OCI-LY1 (cell line): ENCODE results near the gene ACMSD.

Experiments used
- H2AFZ ChIP-seq: fragments of 200-600 bp; sonication (generic), shearing (Covaris generic); 2 replicates; pipeline ENCODE4 v1.6.0; 2014; ENCODE audit warnings: antibody characterized with exemption, mild to moderate bottlenecking, low read length
- H3F3A ChIP-seq: fragments of 200-600 bp; sonication (generic), shearing (Covaris generic); 2 replicates; pipeline ENCODE4 v1.6.0; 2014; ENCODE audit warnings: mild to moderate bottlenecking, antibody characterized with exemption, low read length, moderate library complexity; ENCODE audit not compliant: insufficient read depth
- H3K27ac ChIP-seq: fragments of 200-600 bp; sonication (generic); 2 replicates; pipeline ENCODE4 v1.5.1; 2014; ENCODE audit warnings: low read length, mixed run types, mild to moderate bottlenecking, low read depth; ENCODE audit not compliant: poor library complexity, severe bottlenecking
- H3K27me3 ChIP-seq: fragments of 200-600 bp; sonication (generic); 2 replicates; pipeline ENCODE4 v1.6.0; 2014; ENCODE audit warnings: antibody characterized with exemption, mild to moderate bottlenecking, low read length, moderate library complexity; ENCODE audit not compliant: insufficient read depth
- H3K36me3 ChIP-seq: fragments of 200-600 bp; sonication (generic); 2 replicates; pipeline ENCODE4 v1.6.1; 2014; ENCODE audit warnings: mild to moderate bottlenecking, antibody characterized with exemption, low read length, moderate library complexity, mixed read lengths; ENCODE audit not compliant: insufficient read depth
- H3K4me1 ChIP-seq: fragments of 200-600 bp; sonication (generic); 2 replicates; pipeline ENCODE4 v1.5.1; 2014; ENCODE audit warnings: mild to moderate bottlenecking, low read length, moderate library complexity; ENCODE audit not compliant: insufficient read depth, severe bottlenecking
- H3K4me2 ChIP-seq: fragments of 200-600 bp; sonication (generic), shearing (Covaris generic); 2 replicates; pipeline ENCODE4 v1.6.1; 2014; ENCODE audit warnings: low read length
- H3K4me3 ChIP-seq: fragments of 200-600 bp; sonication (generic); 2 replicates; pipeline ENCODE4 v1.5.1; 2014; ENCODE audit warnings: low read length, low read depth, mild to moderate bottlenecking, mixed read lengths; ENCODE audit not compliant: poor library complexity, severe bottlenecking
- H3K79me2 ChIP-seq: fragments of 200-600 bp; shearing (Covaris generic); 2 replicates; pipeline ENCODE4 v1.6.1; 2016; ENCODE audit warnings: mixed run types, low read length, mixed read lengths; ENCODE audit not compliant: insufficient read depth
- H3K9ac ChIP-seq: fragments of 200-600 bp; sonication (generic), shearing (Covaris generic); 2 replicates; pipeline ENCODE4 v1.6.1; 2014; ENCODE audit warnings: mild to moderate bottlenecking, low read length, mixed read lengths
- H3K9me2 ChIP-seq: fragments of 200-600 bp; sonication (generic), shearing (Covaris generic); 2 replicates; pipeline ENCODE4 v1.6.1; 2014; ENCODE audit warnings: low read depth, mild to moderate bottlenecking, low read length, mixed read lengths
- H3K9me3 ChIP-seq: fragments of 200-600 bp; shearing (Covaris generic); 2 replicates; pipeline ENCODE4 v1.6.1; 2014; ENCODE audit warnings: low read length, mixed read lengths
- H4K20me1 ChIP-seq: fragments of 200-600 bp; sonication (generic), shearing (Covaris generic); 2 replicates; pipeline ENCODE4 v1.6.0; 2016; ENCODE audit warnings: mild to moderate bottlenecking, low read length; ENCODE audit not compliant: insufficient read depth
- EZH2 ChIP-seq: fragments of 200-600 bp; sonication (generic), shearing (Covaris generic); IDR thresholded peaks from 2 replicates; pipeline ENCODE4 v1.8.0; 2017; ENCODE audit warnings: borderline replicate concordance, mixed run types, mild to moderate bottlenecking, antibody characterized with exemption, low read length, moderate library complexity, mixed read lengths
- TF ChIP-seq, protein P1 (sequence below): fragments of 200-600 bp; sonication (generic), shearing (Covaris generic); IDR thresholded peaks from 2 replicates; pipeline ENCODE4 v1.5.1; 2017; ENCODE audit warnings: mild to moderate bottlenecking, antibody characterized with exemption, low read length, moderate library complexity, mixed read lengths

ACMSD gene

DNA sequence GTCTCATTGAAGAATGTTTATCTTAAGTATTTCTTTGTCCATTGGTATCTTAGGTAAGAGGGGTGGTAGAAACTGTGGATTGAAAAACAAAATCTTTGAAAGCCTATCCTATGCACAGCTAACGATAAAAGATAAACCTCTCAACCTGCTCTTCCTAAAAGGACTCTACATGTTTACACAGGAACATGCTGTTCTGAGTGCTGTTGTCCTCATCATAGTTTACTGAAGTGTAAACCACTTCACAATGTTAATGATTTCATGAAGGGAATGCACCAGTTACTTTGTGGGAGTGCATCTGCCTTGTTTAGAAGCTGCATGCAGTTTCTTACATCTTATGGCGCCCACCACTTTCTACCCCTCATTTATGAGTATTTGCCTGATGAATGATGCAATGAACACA lies 1.2 kb downstream of the ACMSD start:
- H3K79me2 ChIP-seq, result no peaks in the 10 kb centered on the region
- H3K9me2 ChIP-seq, result no peaks in the 10 kb centered on the region
- H3F3A ChIP-seq, result no peaks in the 10 kb centered on the region
- no peak overlapping the region for H3K4me3 ChIP-seq
- no peak overlapping the region for H2AFZ ChIP-seq
- no peak overlapping the region for H3K9ac ChIP-seq
- H3K4me1 ChIP-seq, result no peaks in the 10 kb centered on the region
- TF ChIP-seq EZH2, result no peak
- TF ChIP-seq, protein P1, sequence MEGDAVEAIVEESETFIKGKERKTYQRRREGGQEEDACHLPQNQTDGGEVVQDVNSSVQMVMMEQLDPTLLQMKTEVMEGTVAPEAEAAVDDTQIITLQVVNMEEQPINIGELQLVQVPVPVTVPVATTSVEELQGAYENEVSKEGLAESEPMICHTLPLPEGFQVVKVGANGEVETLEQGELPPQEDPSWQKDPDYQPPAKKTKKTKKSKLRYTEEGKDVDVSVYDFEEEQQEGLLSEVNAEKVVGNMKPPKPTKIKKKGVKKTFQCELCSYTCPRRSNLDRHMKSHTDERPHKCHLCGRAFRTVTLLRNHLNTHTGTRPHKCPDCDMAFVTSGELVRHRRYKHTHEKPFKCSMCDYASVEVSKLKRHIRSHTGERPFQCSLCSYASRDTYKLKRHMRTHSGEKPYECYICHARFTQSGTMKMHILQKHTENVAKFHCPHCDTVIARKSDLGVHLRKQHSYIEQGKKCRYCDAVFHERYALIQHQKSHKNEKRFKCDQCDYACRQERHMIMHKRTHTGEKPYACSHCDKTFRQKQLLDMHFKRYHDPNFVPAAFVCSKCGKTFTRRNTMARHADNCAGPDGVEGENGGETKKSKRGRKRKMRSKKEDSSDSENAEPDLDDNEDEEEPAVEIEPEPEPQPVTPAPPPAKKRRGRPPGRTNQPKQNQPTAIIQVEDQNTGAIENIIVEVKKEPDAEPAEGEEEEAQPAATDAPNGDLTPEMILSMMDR, result no peak
- no peaks in the 10 kb centered on the region for H4K20me1 ChIP-seq
- no peaks in the 10 kb centered on the region for H3K27me3 ChIP-seq
- no peaks in the 10 kb centered on the region for H3K36me3 ChIP-seq
- H3K27ac ChIP-seq, result no peak overlapping the region
- H3K9me3 ChIP-seq, result peaks cover 5% of the 10 kb centered on the region
- no peak overlapping the region for H3K4me2 ChIP-seq

DNA sequence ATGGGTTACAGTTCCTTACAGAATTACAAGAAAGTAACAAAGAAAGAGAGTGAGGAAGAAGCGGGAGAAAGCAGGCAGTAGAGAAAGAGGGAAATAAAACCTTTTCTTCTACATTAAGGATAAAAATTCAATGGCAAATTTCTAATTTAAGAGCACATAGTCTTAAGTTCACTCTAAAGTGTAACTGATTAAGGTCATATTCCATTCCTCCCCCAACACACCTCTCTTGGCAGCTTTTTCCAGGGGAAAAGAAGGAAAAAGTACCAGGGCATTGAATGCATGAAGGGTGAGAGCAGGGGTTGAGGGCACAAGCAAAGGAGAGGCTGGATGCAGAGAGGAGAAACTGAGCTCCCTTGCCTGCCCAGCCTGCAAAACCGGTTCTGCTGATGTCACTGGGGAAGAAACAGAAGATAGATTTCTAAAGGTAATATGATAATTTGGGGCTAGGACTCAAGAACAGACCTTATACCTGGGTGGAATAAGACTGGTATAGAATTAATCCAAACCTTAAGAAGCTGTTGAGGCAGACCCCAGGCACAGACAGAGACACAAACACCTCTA lies 4.6 kb downstream of the ACMSD start:
- H3K4me2 ChIP-seq, result no peak overlapping the region

DNA sequence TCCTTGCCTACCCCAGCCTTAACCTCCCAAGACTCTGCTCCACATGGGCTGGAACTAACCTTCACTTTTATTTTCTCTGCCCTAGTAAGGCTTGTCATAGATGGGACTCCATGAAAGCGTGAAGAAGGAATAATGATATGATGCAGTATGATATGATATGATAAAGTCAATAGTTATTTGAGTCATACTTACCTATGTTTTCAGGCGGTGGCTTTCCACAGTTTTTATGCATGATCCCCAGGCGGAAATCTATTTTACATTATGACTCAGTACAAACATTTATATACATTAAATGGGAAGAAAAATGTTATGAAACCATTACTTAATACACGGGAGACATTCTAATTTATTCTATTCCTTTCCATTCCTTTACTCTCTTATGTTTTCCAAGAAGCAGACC lies 5.6 kb downstream of the ACMSD start:
- no peaks in the 10 kb centered on the region for H3K4me1 ChIP-seq
- no peak overlapping the region for H3K4me2 ChIP-seq
- H3K79me2 ChIP-seq, result no peaks in the 10 kb centered on the region
- no peak overlapping the region for H3K9ac ChIP-seq
- no peaks in the 10 kb centered on the region for H3K27me3 ChIP-seq
- no peak overlapping the region for H3K4me3 ChIP-seq
- H3K36me3 ChIP-seq, result no peaks in the 10 kb centered on the region
- H3K9me3 ChIP-seq, result no peaks in the 10 kb centered on the region
- H4K20me1 ChIP-seq, result no peaks in the 10 kb centered on the region
- no peak overlapping the region for H2AFZ ChIP-seq
- H3K27ac ChIP-seq, result no peak overlapping the region
- no peaks in the 10 kb centered on the region for H3K9me2 ChIP-seq
- TF ChIP-seq, protein P1, result no peak
- no peak for TF ChIP-seq EZH2
- no peaks in the 10 kb centered on the region for H3F3A ChIP-seq

More for the DNA sequence above, 4.6 kb downstream of the ACMSD start:
- H2AFZ ChIP-seq, result no peak overlapping the region
- H3K9me3 ChIP-seq, result no peaks in the 10 kb centered on the region
- no peaks in the 10 kb centered on the region for H3K79me2 ChIP-seq
- no peaks in the 10 kb centered on the region for H4K20me1 ChIP-seq
- no peak overlapping the region for H3K9ac ChIP-seq
- TF ChIP-seq, protein P1, result no peak
- TF ChIP-seq EZH2, result no peak
- H3K4me1 ChIP-seq, result no peaks in the 10 kb centered on the region
- no peaks in the 10 kb centered on the region for H3K9me2 ChIP-seq
- no peak overlapping the region for H3K4me3 ChIP-seq
- H3K27me3 ChIP-seq, result no peaks in the 10 kb centered on the region
- no peaks in the 10 kb centered on the region for H3F3A ChIP-seq
- no peaks in the 10 kb centered on the region for H3K36me3 ChIP-seq
- no peak overlapping the region for H3K27ac ChIP-seq
